Esophagus squamous epithelium (tissue), 4 donors: ENCODE measurements around the gene ZNF638.

Experiments used
- POLR2A ChIP-seq, 4 donors: fragments of 450-650 bp; IDR thresholded peaks; one replicate each; pipeline ENCODE4 v1.6.1; 2017; ENCODE audit warnings: antibody characterized with exemption in 4 of 4, mild to moderate bottlenecking in 4 of 4, moderate library complexity in 3 of 4
- TF ChIP-seq, protein P1 (sequence below), 6 experiments: fragments of 450-650 bp in 4 of 6; fragments of 200-600 bp in 2 of 6; sonication (generic) in 2 of 6; IDR thresholded peaks; one replicate each; pipeline ENCODE4 v1.5.1; 2016 to 2019; ENCODE audit warnings: antibody characterized with exemption in 6 of 6, mild to moderate bottlenecking in 4 of 6, moderate library complexity in 4 of 6

DNA sequence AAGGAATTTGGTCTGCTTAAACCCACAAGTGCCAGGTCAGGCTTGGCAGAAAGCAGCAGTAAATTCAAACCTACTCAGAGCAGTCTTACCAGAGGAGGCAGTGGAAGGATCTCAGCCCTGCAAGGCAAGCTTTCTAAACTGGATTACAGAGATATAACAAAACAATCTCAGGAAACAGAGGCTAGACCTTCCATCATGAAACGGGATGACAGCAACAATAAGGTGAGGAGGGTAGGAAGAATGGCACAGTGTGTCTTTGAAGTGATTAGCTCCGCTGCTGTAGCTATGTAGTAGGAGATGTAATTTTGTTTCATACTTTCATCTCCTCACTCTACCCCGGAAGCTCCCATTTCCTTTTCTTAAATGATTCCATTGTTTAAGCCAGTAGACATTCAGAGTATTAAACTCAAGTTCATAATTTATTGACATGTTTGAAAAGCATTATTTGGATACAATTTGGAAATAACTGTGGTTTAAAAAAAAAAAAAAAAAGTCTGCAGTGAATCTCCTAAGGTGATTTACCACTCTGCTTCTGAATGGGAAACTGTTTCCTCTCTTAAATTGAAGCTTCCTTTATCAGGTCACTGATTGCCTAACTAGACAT, 92.3 kb downstream of the ZNF638 start:
- TF ChIP-seq, protein P1, sequence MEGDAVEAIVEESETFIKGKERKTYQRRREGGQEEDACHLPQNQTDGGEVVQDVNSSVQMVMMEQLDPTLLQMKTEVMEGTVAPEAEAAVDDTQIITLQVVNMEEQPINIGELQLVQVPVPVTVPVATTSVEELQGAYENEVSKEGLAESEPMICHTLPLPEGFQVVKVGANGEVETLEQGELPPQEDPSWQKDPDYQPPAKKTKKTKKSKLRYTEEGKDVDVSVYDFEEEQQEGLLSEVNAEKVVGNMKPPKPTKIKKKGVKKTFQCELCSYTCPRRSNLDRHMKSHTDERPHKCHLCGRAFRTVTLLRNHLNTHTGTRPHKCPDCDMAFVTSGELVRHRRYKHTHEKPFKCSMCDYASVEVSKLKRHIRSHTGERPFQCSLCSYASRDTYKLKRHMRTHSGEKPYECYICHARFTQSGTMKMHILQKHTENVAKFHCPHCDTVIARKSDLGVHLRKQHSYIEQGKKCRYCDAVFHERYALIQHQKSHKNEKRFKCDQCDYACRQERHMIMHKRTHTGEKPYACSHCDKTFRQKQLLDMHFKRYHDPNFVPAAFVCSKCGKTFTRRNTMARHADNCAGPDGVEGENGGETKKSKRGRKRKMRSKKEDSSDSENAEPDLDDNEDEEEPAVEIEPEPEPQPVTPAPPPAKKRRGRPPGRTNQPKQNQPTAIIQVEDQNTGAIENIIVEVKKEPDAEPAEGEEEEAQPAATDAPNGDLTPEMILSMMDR (IDR thresholded peaks at IDR 0.05): no peak
- no peak for TF ChIP-seq POLR2A (IDR thresholded peaks at IDR 0.05)
